Measurements from ENCODE around the gene MLLT6. TPM values are rescaled to one million over a fixed set of nuclear protein-coding genes. Genes with fewer than 3 reads are reported as not detected.

Gene MLLT6
- total and polyA plus RNA-seq, 2 of the 13 experiments (the other 11 are each of a cell fraction or from before 2014, with no cell fraction given) = 50.7 to 69.5 TPM

GRCh38 chr17:38674749-38675615 lies 30.1 kb upstream of the MLLT6 start, which contains the start of gene EPOP (continued):
- TF ChIP-seq ZNF280D (CRISPR knock-in tag; IDR thresholded peaks at IDR 0.05) (no peak), ZNF136 (CRISPR knock-in tag; IDR thresholded peaks at IDR 0.05; ENCODE audit: low read depth) (peak; percentile 69; the same call in 1 of the 2 replicates), ZNF224 (CRISPR knock-in tag; IDR thresholded peaks at IDR 0.05) (peak; percentile 92), ELF1 (CRISPR knock-in tag; IDR thresholded peaks at IDR 0.05) (peak; percentile 4; the same call in 1 of the 2 replicates), ZFY (CRISPR knock-in tag; IDR thresholded peaks at IDR 0.05) (peak; percentile 74), ZNF34 (CRISPR knock-in tag; IDR thresholded peaks at IDR 0.05; ENCODE audit: borderline replicate concordance) (peak; percentile 92), SNAPC5 (CRISPR knock-in tag; IDR thresholded peaks at IDR 0.05; ENCODE audit: borderline replicate concordance) (peak; percentile 80; the same call in 1 of the 2 replicates), GFI1 (CRISPR knock-in tag; IDR thresholded peaks at IDR 0.05; ENCODE audit: borderline replicate concordance) (0 out of 2 replicates have a peak, but pooled peaks have one; percentile 7), MNT (IDR thresholded peaks at IDR 0.05) (peak; percentile 91), ZMAT3 (CRISPR knock-in tag; conservative IDR thresholded peaks at IDR 0.05) (no peak), ZBTB10 (CRISPR knock-in tag; IDR thresholded peaks at IDR 0.05; ENCODE audit: borderline replicate concordance) (no peak), POLR2A (IDR thresholded peaks at IDR 0.05; ENCODE audit: insufficient read depth in 1 of 2, low read depth in 2 of 2, low read length in 2 of 2) (peak; percentile 69 to 88), ZNF691 (CRISPR knock-in tag; IDR thresholded peaks at IDR 0.05; ENCODE audit: borderline replicate concordance, low read depth) (peak; percentile 69; the same call in 1 of the 2 replicates), KMT2A (CRISPR knock-in tag; IDR thresholded peaks at IDR 0.05) (peak; percentile 63), THAP8 (CRISPR knock-in tag; IDR thresholded peaks at IDR 0.05; ENCODE audit: borderline replicate concordance) (peak; percentile 87), ZNF629 (CRISPR knock-in tag; conservative IDR thresholded peaks at IDR 0.05) (peak; percentile 99), HNRNPLL (IDR thresholded peaks at IDR 0.05; ENCODE audit: low read depth, low read length, poor library complexity, severe bottlenecking) (peak; percentile 69)

All from HepG2 (cell line).